GM10266 (cell line): Measurements from ENCODE around the gene EXOC1.

Source experiments
- DNase-seq: peaks from one replicate; pipeline ENCODE4 v3.0.0; 2012; ENCODE audit errors: extremely low spot score
- CTCF ChIP-seq: IDR thresholded peaks from 2 replicates; pipeline ENCODE4 v1.5.1; 2012; ENCODE audit warnings: mild to moderate bottlenecking, low read depth; ENCODE audit not compliant: control insufficient read depth, insufficient read depth; ENCODE audit errors: missing control alignments

The EXOC1 gene

GRCh38 chr4:55868581-55869090, 15.2 kb downstream of the EXOC1 start:
- no peak for TF ChIP-seq CTCF
- no peak for DNase-seq

- TF ChIP-seq CTCF: no peak
- no peak for DNase-seq
Observed at GRCh38 chr4:55871299-55871800, 17.9 kb downstream of the EXOC1 start.

GRCh38 chr4:55874831-55875230, 21.4 kb downstream of the EXOC1 start:
- no peak for TF ChIP-seq CTCF
- DNase-seq: no peak

GRCh38 chr4:55876387-55876786, 22.9 kb downstream of the EXOC1 start:
- no peak for DNase-seq
- no peak for TF ChIP-seq CTCF

DNA sequence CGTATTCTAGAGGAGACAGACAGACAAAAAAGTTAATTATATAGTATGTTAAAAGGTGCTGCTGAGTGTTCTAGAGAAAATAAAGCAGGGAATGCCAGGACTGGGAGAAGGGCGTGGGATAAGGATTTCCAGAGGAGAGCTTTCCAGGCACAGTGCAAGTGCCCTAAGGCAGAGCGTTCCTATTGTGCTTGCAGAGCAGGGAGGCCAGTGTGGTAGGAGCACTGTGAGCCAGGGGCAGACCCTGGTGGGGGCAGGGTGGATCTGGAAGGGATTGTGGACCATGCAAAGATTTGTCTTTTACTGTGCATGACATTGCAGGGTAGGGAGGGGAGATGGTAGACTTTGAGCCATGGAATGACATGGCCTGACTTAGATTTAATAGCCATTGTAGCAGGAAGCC, 25.8 kb downstream of the EXOC1 start:
- no peak for TF ChIP-seq CTCF
- DNase-seq: no peak

DNA sequence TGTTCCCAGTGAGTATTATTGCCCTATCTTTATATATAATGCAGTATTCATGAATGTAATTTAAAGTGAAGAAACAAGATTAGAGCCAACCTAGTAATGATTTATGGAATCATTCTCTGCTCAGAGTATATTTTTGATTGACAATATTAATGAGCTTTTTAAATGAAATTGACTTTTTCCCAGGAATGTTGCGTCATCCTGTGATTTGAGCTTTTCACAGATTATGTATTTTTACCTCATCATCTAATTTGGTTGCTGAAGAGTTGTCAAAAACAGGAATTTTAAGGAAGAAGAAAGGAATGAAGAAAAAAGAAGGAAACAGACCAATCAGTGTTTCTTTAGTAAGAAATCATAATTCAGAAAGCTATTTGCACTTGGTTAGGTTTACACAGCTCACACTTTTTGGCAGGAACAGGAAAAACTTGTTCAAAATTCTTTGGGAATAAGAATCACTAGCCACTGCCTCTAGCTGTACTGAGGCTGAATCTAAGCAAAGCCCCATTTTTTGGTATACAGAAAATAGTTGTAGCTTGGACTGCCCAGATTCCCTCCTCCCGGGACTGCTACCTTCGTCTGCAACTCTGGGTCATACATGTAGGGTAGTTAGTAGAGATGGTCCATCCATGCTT, 27.3 kb downstream of the EXOC1 start:
- TF ChIP-seq CTCF: no peak

DNA sequence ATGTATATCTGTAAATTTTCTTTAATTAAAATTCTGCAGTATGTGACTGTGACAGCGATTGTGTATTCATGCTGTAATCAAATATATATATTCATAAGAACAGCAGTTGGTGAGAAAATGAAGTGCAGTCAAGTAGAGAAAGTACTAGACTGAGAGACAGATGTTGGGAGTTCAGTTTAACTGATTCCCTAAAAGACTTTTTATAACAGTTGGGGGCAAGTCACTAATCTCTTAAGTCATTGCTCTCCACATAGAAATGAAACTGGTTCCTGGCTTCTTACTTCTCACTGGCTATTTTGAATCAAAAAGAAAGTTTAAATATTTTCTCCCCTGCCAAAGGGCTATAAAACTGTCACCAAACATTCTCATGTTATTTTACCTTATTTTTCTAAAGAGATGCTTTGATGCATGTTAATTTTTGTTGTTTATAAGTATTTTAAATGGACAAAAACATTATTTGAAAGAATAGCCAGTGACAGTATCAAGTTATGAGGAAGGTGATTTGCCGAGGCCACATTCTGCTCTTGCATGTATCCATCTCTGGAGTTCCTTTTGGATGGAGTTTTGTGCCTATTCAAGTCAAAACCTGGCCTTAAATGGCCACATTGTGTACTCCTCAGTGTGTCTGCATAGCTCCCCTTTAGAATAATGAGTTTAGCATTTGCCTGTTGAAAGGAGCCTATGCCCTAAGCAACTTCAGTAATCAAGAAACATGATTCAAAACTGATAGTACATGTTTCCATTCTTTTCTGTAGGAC, 30.8 kb downstream of the EXOC1 start:
- no peak for DNase-seq
- no peak for TF ChIP-seq CTCF

More for the DNA sequence above, 27.3 kb downstream of the EXOC1 start:
- DNase-seq: no peak
